HEK293 (cell line): ENCODE results near the gene ALDH1B1.

ENCODE experiments used
- CTCF ChIA-PET: fragments of 350-600 bp; formaldehyde crosslinking; extraction: SDS; loops from one replicate; lab custom pipeline; 2021; ENCODE audit warnings: antibody characterized with exemption; lab: Yijun Ruan, JAX
- POLR2A ChIA-PET: fragments of 300-600 bp; formaldehyde crosslinking; extraction: SDS; loops from one replicate; lab custom pipeline; 2020; ENCODE audit warnings: antibody characterized with exemption, inconsistent platforms; lab: Yijun Ruan, JAX
- H3K27ac ChIP-seq: fragments of 200-500 bp; sonication (Bioruptor generic); 2 replicates; pipeline ENCODE4 v1.5.1; 2014; ENCODE audit warnings: low read depth, low read length, control low read depth, inconsistent platforms; ENCODE audit errors: extremely low read depth
- H3K36me3 ChIP-seq, 2 experiments: fragments of 200-500 bp in 1 of 2; sonication (Bioruptor generic) in 1 of 2; 1 replicate in 1 of 2; 2 replicates in 1 of 2; pipeline ENCODE4 v1.5.1; 2014 to 2017; ENCODE audit warnings: inconsistent platforms in 2 of 2, low read length in 2 of 2; ENCODE audit not compliant: control insufficient read depth in 2 of 2, insufficient read depth in 1 of 2
- H3K4me1 ChIP-seq: fragments of 200-500 bp; sonication (Bioruptor generic); 2 replicates; pipeline ENCODE4 v1.5.1; 2014; ENCODE audit warnings: mild to moderate bottlenecking, low read length, inconsistent platforms; ENCODE audit not compliant: control insufficient read depth, insufficient read depth
- H3K4me3 ChIP-seq: 2 replicates; pipeline ENCODE4 v1.5.1; 2011; ENCODE audit warnings: low read depth, mild to moderate bottlenecking, control low read depth, low read length, moderate library complexity
- H3K9me3 ChIP-seq: fragments of 200-500 bp; sonication (Bioruptor generic); 2 replicates; pipeline ENCODE4 v1.5.1; 2014; ENCODE audit warnings: low read depth, low read length, inconsistent platforms; ENCODE audit not compliant: control insufficient read depth, insufficient read depth
- EGR2 ChIP-seq: fragments of 450-650 bp; formaldehyde crosslinking; IDR thresholded peaks from 2 replicates; pipeline ENCODE4 v1.5.1; 2016; ENCODE audit warnings: low read depth, missing biosample characterization, missing genetic modification characterization
- HOXD13 ChIP-seq: sonication (generic); formaldehyde crosslinking; IDR thresholded peaks from 2 replicates; pipeline ENCODE4 v1.8.0; 2022; ENCODE audit warnings: missing genetic modification reagents, borderline replicate concordance
- MEIS1 ChIP-seq: sonication (generic); formaldehyde crosslinking; IDR thresholded peaks from 2 replicates; pipeline ENCODE4 v1.8.1; 2022; ENCODE audit warnings: missing genetic modification reagents, mild to moderate bottlenecking, borderline replicate concordance
- PRDM1 ChIP-seq: fragments of 450-650 bp; formaldehyde crosslinking; IDR thresholded peaks from 2 replicates; pipeline ENCODE4; 2016; ENCODE audit warnings: missing biosample characterization, missing genetic modification characterization
- ZBTB17 ChIP-seq: fragments of 450-650 bp; formaldehyde crosslinking; IDR thresholded peaks from 2 replicates; pipeline ENCODE4 v1.5.1; 2016; ENCODE audit warnings: missing biosample characterization, missing genetic modification characterization
- ZFHX2 ChIP-seq: fragments of 450-650 bp; formaldehyde crosslinking; conservative IDR thresholded peaks from 2 replicates; pipeline ENCODE4 v1.5.1; 2016; ENCODE audit warnings: missing biosample characterization, missing genetic modification characterization
- ZNF2 ChIP-seq: fragments of 450-650 bp; formaldehyde crosslinking; IDR thresholded peaks from 2 replicates; pipeline ENCODE4 v1.5.1; 2016; ENCODE audit warnings: missing biosample characterization, missing genetic modification characterization
- ZNF202 ChIP-seq: fragments of 450-650 bp; formaldehyde crosslinking; IDR thresholded peaks from 2 replicates; pipeline ENCODE4 v1.5.1; 2016; ENCODE audit warnings: missing biosample characterization, missing genetic modification characterization, borderline replicate concordance
- ZNF223 ChIP-seq: fragments of 450-650 bp; formaldehyde crosslinking; IDR thresholded peaks from 2 replicates; pipeline ENCODE4 v1.5.1; 2016; ENCODE audit warnings: missing biosample characterization, missing genetic modification characterization
- ZNF292 ChIP-seq: fragments of 450-650 bp; formaldehyde crosslinking; IDR thresholded peaks from 2 replicates; pipeline ENCODE4 v1.5.1; 2016; ENCODE audit warnings: low read depth, missing biosample characterization, missing genetic modification characterization, borderline replicate concordance
- ZNF354C ChIP-seq: fragments of 450-650 bp; formaldehyde crosslinking; IDR thresholded peaks from 2 replicates; pipeline ENCODE4 v1.5.1; 2016; ENCODE audit warnings: missing biosample characterization, missing genetic modification characterization, low read depth, borderline replicate concordance
- ZNF423 ChIP-seq: fragments of 450-650 bp; formaldehyde crosslinking; IDR thresholded peaks from 2 replicates; pipeline ENCODE4 v1.5.1; 2016; ENCODE audit warnings: missing biosample characterization, missing genetic modification characterization
- ZNF501 ChIP-seq: fragments of 450-650 bp; formaldehyde crosslinking; IDR thresholded peaks from 2 replicates; pipeline ENCODE4 v1.5.1; 2016; ENCODE audit warnings: missing biosample characterization, missing genetic modification characterization
- ZNF558 ChIP-seq: fragments of 450-650 bp; formaldehyde crosslinking; IDR thresholded peaks from 2 replicates; pipeline ENCODE4 v1.5.1; 2016; ENCODE audit warnings: missing biosample characterization, missing genetic modification characterization
- ZNF776 ChIP-seq: fragments of 450-650 bp; formaldehyde crosslinking; IDR thresholded peaks from 2 replicates; pipeline ENCODE4 v1.5.0; 2017; ENCODE audit warnings: missing biosample characterization, missing genetic modification characterization, borderline replicate concordance
- ZNF837 ChIP-seq: fragments of 450-650 bp; formaldehyde crosslinking; IDR thresholded peaks from 2 replicates; pipeline ENCODE4 v1.5.1; 2016; ENCODE audit warnings: missing biosample characterization, missing genetic modification characterization
- TF ChIP-seq, protein P1 (sequence below): fragments of 450-650 bp; formaldehyde crosslinking; conservative IDR thresholded peaks from 2 replicates; pipeline ENCODE4 v1.5.1; 2016; ENCODE audit warnings: low read depth, missing biosample characterization, missing genetic modification characterization
- TF ChIP-seq, protein P2 (sequence below): fragments of 450-650 bp; formaldehyde crosslinking; IDR thresholded peaks from 2 replicates; pipeline ENCODE4 v1.5.1; 2017; ENCODE audit warnings: missing biosample characterization, missing genetic modification characterization

The ALDH1B1 gene

DNA sequence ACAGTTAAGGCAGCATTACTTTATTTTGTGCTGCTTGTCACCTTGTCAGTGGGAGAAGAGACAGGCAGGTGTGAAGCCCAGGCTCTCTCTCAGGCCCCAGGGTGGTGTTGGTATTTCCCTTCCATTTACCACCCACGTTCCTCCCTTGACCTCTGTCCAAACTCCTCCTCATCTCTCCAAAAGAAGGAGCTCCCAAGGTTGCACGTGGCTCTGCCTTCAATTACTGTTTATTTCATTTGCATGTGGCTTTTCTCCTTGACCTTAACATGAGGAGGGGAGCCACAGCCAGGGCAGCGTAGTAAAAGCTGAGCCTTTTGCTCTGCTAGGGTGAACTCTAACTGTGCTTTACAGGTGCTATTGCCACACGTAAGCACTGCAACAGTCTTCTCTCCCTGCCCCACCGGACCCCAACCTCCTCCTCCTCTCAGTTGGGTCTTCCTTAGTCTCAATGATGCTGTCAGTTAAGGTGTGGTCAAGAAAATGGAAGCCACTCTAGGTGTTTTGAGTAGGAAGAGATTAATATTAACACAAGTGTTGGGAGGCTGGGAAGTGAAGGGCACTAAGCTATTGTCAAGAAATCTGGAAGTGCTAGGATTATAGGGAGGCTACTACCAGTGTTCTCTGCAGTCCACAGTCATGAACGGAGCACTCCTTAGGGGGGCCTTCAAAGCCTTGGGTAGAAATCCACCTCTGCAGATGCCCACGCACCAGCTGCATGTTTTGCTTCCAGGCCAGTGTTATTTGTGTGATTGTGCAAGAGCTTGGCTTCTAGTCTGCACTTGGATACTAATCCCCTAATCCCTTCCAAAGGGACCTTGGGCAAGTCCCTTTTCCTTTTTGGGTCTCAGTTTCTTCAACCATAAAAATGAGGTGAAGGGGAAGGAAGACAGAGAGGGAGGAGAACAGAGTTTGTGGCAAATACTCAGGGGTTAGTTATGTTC, 3.9 kb upstream of the ALDH1B1 start:
- H3K4me1 ChIP-seq: no peaks in the 10 kb centered on the region
- TF ChIP-seq, protein P1, sequence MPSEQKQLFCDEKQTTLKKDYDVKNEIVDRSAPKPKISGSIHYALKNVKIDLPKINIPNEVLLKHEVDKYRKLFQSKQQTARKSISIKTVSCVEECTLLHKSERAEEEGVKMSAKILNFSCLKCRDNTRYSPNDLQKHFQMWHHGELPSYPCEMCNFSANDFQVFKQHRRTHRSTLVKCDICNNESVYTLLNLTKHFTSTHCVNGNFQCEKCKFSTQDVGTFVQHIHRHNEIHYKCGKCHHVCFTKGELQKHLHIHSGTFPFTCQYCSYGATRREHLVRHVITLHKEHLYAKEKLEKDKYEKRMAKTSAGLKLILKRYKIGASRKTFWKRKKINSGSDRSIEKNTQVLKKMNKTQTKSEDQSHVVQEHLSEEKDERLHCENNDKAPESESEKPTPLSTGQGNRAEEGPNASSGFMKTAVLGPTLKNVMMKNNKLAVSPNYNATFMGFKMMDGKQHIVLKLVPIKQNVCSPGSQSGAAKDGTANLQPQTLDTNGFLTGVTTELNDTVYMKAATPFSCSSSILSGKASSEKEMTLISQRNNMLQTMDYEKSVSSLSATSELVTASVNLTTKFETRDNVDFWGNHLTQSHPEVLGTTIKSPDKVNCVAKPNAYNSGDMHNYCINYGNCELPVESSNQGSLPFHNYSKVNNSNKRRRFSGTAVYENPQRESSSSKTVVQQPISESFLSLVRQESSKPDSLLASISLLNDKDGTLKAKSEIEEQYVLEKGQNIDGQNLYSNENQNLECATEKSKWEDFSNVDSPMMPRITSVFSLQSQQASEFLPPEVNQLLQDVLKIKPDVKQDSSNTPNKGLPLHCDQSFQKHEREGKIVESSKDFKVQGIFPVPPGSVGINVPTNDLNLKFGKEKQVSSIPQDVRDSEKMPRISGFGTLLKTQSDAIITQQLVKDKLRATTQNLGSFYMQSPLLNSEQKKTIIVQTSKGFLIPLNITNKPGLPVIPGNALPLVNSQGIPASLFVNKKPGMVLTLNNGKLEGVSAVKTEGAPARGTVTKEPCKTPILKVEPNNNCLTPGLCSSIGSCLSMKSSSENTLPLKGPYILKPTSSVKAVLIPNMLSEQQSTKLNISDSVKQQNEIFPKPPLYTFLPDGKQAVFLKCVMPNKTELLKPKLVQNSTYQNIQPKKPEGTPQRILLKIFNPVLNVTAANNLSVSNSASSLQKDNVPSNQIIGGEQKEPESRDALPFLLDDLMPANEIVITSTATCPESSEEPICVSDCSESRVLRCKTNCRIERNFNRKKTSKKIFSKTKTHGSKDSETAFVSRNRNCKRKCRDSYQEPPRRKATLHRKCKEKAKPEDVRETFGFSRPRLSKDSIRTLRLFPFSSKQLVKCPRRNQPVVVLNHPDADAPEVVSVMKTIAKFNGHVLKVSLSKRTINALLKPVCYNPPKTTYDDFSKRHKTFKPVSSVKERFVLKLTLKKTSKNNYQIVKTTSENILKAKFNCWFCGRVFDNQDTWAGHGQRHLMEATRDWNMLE (tag by site-specific recombination): no peak
- no peak for TF ChIP-seq ZNF2 (tag by site-specific recombination)
- TF ChIP-seq ZNF776: no peak
- no peak for TF ChIP-seq ZNF202
- no peak for TF ChIP-seq ZNF423 (tag by site-specific recombination)
- no peak for TF ChIP-seq ZNF501
- TF ChIP-seq MEIS1 (CRISPR knock-in tag): no peak
- peak; percentile 56 for TF ChIP-seq ZFHX2 (tag by site-specific recombination)
- no peak for TF ChIP-seq ZNF223 (tag by site-specific recombination)
- peak; percentile 25; the same call in 1 of the 2 replicates for TF ChIP-seq EGR2
- no peak overlapping the region for H3K4me3 ChIP-seq
- H3K36me3 ChIP-seq: no peaks in the 10 kb centered on the region
- H3K9me3 ChIP-seq: no peaks in the 10 kb centered on the region
- no peak overlapping the region for H3K27ac ChIP-seq
- ChIA-PET CTCF (interaction anchor here (0.7 to 1.8 kb wide), 5 partner anchors 13 to 108 kb away, joined by 3 to 7 read pairs (median 4); no protein-coding TSS in a partner anchor), POLR2A (no interaction called here)

DNA sequence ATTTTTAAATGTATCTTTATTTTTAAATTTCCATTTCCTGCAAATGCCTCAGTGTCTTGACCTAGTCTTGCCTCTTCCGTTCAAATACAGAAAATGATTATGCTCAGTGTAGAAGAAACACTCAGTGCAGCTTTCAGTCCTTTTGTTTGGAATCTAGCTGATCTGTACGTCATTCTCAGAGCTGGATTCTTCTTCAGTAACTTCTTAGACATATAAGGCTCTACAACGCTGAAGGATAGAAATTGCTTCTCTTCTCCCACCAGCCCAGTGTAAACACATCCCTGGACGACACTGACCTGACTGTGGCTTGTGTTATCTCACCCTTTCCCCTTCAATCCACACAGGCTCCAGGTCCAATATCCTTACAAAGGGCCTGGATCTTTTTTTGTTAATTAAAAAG, 3.2 kb upstream of the ALDH1B1 start:
- H3K36me3 ChIP-seq: no peaks in the 10 kb centered on the region
- ChIA-PET POLR2A (no interaction called here), CTCF (interaction anchor here (0.6 to 1.8 kb wide), 7 partner anchors 12 to 107 kb away, joined by 3 to 7 read pairs (median 4); no protein-coding TSS in a partner anchor)
- no peak for TF ChIP-seq PRDM1 (tag by site-specific recombination)
- TF ChIP-seq ZNF354C (tag by site-specific recombination): no peak
- TF ChIP-seq, protein P2, sequence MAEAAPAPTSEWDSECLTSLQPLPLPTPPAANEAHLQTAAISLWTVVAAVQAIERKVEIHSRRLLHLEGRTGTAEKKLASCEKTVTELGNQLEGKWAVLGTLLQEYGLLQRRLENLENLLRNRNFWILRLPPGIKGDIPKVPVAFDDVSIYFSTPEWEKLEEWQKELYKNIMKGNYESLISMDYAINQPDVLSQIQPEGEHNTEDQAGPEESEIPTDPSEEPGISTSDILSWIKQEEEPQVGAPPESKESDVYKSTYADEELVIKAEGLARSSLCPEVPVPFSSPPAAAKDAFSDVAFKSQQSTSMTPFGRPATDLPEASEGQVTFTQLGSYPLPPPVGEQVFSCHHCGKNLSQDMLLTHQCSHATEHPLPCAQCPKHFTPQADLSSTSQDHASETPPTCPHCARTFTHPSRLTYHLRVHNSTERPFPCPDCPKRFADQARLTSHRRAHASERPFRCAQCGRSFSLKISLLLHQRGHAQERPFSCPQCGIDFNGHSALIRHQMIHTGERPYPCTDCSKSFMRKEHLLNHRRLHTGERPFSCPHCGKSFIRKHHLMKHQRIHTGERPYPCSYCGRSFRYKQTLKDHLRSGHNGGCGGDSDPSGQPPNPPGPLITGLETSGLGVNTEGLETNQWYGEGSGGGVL (tag by site-specific recombination): no peak
- TF ChIP-seq HOXD13 (CRISPR knock-in tag): no peak
- no peak for TF ChIP-seq ZNF558 (tag by site-specific recombination)
- TF ChIP-seq ZNF292 (tag by site-specific recombination): no peak
- TF ChIP-seq ZNF837 (tag by site-specific recombination): no peak
- TF ChIP-seq ZBTB17 (tag by site-specific recombination): no peak
- no peaks in the 10 kb centered on the region for H3K9me3 ChIP-seq
- no peak overlapping the region for H3K27ac ChIP-seq
- H3K4me1 ChIP-seq: no peaks in the 10 kb centered on the region
- H3K4me3 ChIP-seq: no peak overlapping the region
